ENCODE measurements around the gene MGAT1. TPM values are rescaled to one million over a fixed set of nuclear protein-coding genes. Genes with fewer than 3 reads are reported as not detected.

MGAT1 gene
- total and polyA plus RNA-seq, 2 of the 8 experiments (the other 6 are each of a cell fraction or from before 2014, with no cell fraction given): 66.8 to 77.0 TPM

- H2BK120ac ChIP-seq (replicated peaks; ENCODE audit: low read depth, low read length): no peak overlapping the region
- H2BK15ac ChIP-seq (ENCODE audit: low read length): peak overlapping the region; percentile 10; the same call in 1 of the 2 replicates
- H3K9me3 ChIP-seq (ENCODE audit: insufficient read depth in 2 of 2, low read depth in 1 of 2, low read length in 1 of 2): no peaks in the 10 kb centered on the region
- POLR2A ChIA-PET (ENCODE audit: partially characterized antibody): interaction anchor here (1.0 to 2.8 kb wide), 2 partner anchors 9 to 15 kb away, joined by 3 to 7 read pairs; no protein-coding TSS in a partner anchor
- H4K91ac ChIP-seq (replicated peaks; ENCODE audit: insufficient read length, low read length): no peak overlapping the region
- H4K8ac ChIP-seq (ENCODE audit: extremely low read depth, insufficient read depth, low read length): no peak overlapping the region
- H3K27me3 ChIP-seq (replicated peaks in 1 of 4; ENCODE audit: control insufficient read depth in 3 of 4, extremely low read depth in 1 of 4, insufficient read depth in 3 of 4, low read length in 3 of 4): peaks cover 0 to 2% (median 0%) of the 10 kb centered on the region in 4 experiments; a peak in 1 of 7 replicates
- H3K27ac ChIP-seq (ENCODE audit: low read depth, low read length): no peak overlapping the region
- no peak overlapping the region for H3K56ac ChIP-seq (replicated peaks; ENCODE audit: insufficient read length, low read depth, low read length)
- no peak overlapping the region for H3K4me2 ChIP-seq (ENCODE audit: insufficient read depth in 1 of 2, low read depth in 2 of 2, low read length in 2 of 2)
- no peak overlapping the region for H3K9ac ChIP-seq (replicated peaks in 1 of 4; ENCODE audit: extremely low read depth in 1 of 4, low read depth in 3 of 4, low read length in 3 of 4)
- H3K23ac ChIP-seq (ENCODE audit: insufficient read length): no peak overlapping the region
- peaks cover 0 to 8% (median 2%) of the 10 kb centered on the region in 4 experiments; a peak in 3 of 7 replicates for H3K4me1 ChIP-seq (replicated peaks in 1 of 4; ENCODE audit: control insufficient read depth in 3 of 4, insufficient read depth in 4 of 4, low read length in 3 of 4)
- H3K36me3 ChIP-seq (ENCODE audit: control insufficient read depth in 2 of 4, insufficient read depth in 4 of 4, low read length in 3 of 4): no peaks in the 10 kb centered on the region
- H2AFZ ChIP-seq (ENCODE audit: low read length): no peak overlapping the region
- H3K14ac ChIP-seq (ENCODE audit: insufficient read length): no peak overlapping the region
- DNase-seq (ENCODE audit: low read depth in 1 of 2, low spot score in 2 of 2) (no peak), FAIRE-seq (no peak)
- no peaks in the 10 kb centered on the region for H4K20me1 ChIP-seq (replicated peaks in 1 of 2; ENCODE audit: control insufficient read depth in 1 of 2, insufficient read depth in 2 of 2, low read length in 2 of 2)
- H3K79me2 ChIP-seq (ENCODE audit: control insufficient read depth in 1 of 2, insufficient read depth in 2 of 2, low read length in 2 of 2): no peaks in the 10 kb centered on the region
- CTCF ChIA-PET (ENCODE audit: partially characterized antibody): interaction anchor here (0.6 to 1.5 kb wide), 7 partner anchors 9 to 651 kb away, joined by 3 to 6 read pairs (median 3); no protein-coding TSS in a partner anchor
- H2BK5ac ChIP-seq (ENCODE audit: low read depth, low read length): no peak overlapping the region
- no peaks in the 10 kb centered on the region for H3K23me2 ChIP-seq (ENCODE audit: low read depth, low read length)
- no peak overlapping the region for H2BK12ac ChIP-seq (ENCODE audit: low read depth, low read length)
- no peak overlapping the region for H3K4me3 ChIP-seq (ENCODE audit: extremely low read depth in 1 of 4, insufficient read depth in 2 of 4, low read depth in 3 of 4, low read length in 4 of 4)
- no peak overlapping the region for H4K5ac ChIP-seq (ENCODE audit: insufficient read length, low read depth, low read length)
- no peak overlapping the region for H3K4ac ChIP-seq (replicated peaks; ENCODE audit: insufficient read length, low read depth, low read length)
- H2BK20ac ChIP-seq (ENCODE audit: low read length): no peak overlapping the region
- H3K79me1 ChIP-seq (ENCODE audit: low read depth, low read length): no peaks in the 10 kb centered on the region
- no peak overlapping the region for H2AK5ac ChIP-seq (ENCODE audit: low read depth, low read length)
- H3K18ac ChIP-seq (ENCODE audit: extremely low read depth, low read length): no peak overlapping the region
- WGBS, 2 experiments (ENCODE audit: extremely low coverage in 1 of 2, insufficient coverage in 1 of 2, insufficient read length in 1 of 2, insufficient replicate concordance in 2 of 2, low coverage in 1 of 2, low lambda C conversion rate in 2 of 2, missing lambda C conversion rate in 1 of 2): 84% methylated on average over 13 of the region's 13 CpGs; no CpG with 5 or more reads in 1 of the 2 experiments
- TF ChIP-seq CTCF (IDR thresholded peaks at IDR 0.05; ENCODE audit: control extremely low read depth in 1 of 3, insufficient read depth in 1 of 3, low read depth in 1 of 3, low read length in 3 of 3) (no peak), MAFK (IDR thresholded peaks at IDR 0.05; ENCODE audit: low read depth, low read length) (no peak), EGR1 (IDR thresholded peaks at IDR 0.05; ENCODE audit: borderline replicate concordance, low read depth, low read length) (no peak), CHD1 (IDR thresholded peaks at IDR 0.05; ENCODE audit: low read depth, low read length) (no peak), SRF (IDR thresholded peaks at IDR 0.05; ENCODE audit: low read depth, low read length) (no peak), CBX8 (IDR thresholded peaks at IDR 0.05; ENCODE audit: borderline replicate concordance, low read depth, low read length) (no peak), TEAD4 (IDR thresholded peaks at IDR 0.05; ENCODE audit: low read depth, low read length) (no peak), RBBP5 (IDR thresholded peaks at IDR 0.05; ENCODE audit: borderline replicate concordance, low read depth, low read length) (no peak), TAF7 (optimal IDR thresholded peaks at IDR 0.05; ENCODE audit: borderline replicate concordance, low read depth, low read length) (no peak), BACH1 (IDR thresholded peaks at IDR 0.05; ENCODE audit: low read length) (no peak)
Measured at GRCh38 chr5:180817893-180818674, 15.5 kb upstream of the MGAT1 start.
